Measurements from ENCODE around the gene ANK3. TPM values are rescaled to one million over a fixed set of nuclear protein-coding genes. Genes with fewer than 3 reads are reported as not detected.

Gene ANK3
- total RNA-seq, 2 experiments from 2014 or later, result 60.5 to 61.9 TPM

GRCh38 chr10:60123172-60123571 lies 266.5 kb downstream of the ANK3 start:
- no peak overlapping the region for H3K4me3 ChIP-seq (ENCODE audit: low read length)
- H3K27me3 ChIP-seq (ENCODE audit: control insufficient read depth in 1 of 2, insufficient read depth in 2 of 2, low read length in 2 of 2), result no peaks in the 10 kb centered on the region
- no peaks in the 10 kb centered on the region for H3K4me1 Mint-ChIP-seq (ENCODE audit: low read depth)
- intact Hi-C loops (cut with DNase I, micrococcal nuclease), result no loop called here
- no peaks in the 10 kb centered on the region for H3K4me1 ChIP-seq (ENCODE audit: insufficient read depth, low read length)
- no peak overlapping the region for H3K27ac Mint-ChIP-seq
- no peak for ATAC-seq (ENCODE audit: poor library complexity)
- no peak overlapping the region for H3K4me3 Mint-ChIP-seq
- H3K9me3 ChIP-seq (ENCODE audit: control insufficient read depth in 1 of 2, insufficient read depth in 1 of 2, low read length in 2 of 2), result peaks cover 0 to 4% of the 10 kb centered on the region in 2 experiments
- TF ChIP-seq, protein P1, sequence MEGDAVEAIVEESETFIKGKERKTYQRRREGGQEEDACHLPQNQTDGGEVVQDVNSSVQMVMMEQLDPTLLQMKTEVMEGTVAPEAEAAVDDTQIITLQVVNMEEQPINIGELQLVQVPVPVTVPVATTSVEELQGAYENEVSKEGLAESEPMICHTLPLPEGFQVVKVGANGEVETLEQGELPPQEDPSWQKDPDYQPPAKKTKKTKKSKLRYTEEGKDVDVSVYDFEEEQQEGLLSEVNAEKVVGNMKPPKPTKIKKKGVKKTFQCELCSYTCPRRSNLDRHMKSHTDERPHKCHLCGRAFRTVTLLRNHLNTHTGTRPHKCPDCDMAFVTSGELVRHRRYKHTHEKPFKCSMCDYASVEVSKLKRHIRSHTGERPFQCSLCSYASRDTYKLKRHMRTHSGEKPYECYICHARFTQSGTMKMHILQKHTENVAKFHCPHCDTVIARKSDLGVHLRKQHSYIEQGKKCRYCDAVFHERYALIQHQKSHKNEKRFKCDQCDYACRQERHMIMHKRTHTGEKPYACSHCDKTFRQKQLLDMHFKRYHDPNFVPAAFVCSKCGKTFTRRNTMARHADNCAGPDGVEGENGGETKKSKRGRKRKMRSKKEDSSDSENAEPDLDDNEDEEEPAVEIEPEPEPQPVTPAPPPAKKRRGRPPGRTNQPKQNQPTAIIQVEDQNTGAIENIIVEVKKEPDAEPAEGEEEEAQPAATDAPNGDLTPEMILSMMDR (IDR thresholded peaks at IDR 0.05), result no peak
- H3K27ac ChIP-seq (ENCODE audit: low read depth in 1 of 2, low read length in 2 of 2), result no peak overlapping the region
- no peaks in the 10 kb centered on the region for H3K27me3 Mint-ChIP-seq
- ChIA-PET POLR2A (no interaction called here), CTCF (no interaction called here)
- H3K9me3 Mint-ChIP-seq, result no peaks in the 10 kb centered on the region
- H3K36me3 ChIP-seq (ENCODE audit: insufficient read depth, low read length), result no peaks in the 10 kb centered on the region
- DNase-seq, result no peak
- H3K36me3 Mint-ChIP-seq (ENCODE audit: low read depth), result peaks cover 34% of the 10 kb centered on the region

GRCh38 chr10:60122190-60122589 lies 267.5 kb downstream of the ANK3 start:
- Histone ChIP-seq H3K27ac (ENCODE audit: low read depth in 1 of 2, low read length in 2 of 2) (no peak overlapping the region), H3K4me1 (ENCODE audit: insufficient read depth, low read length) (no peaks in the 10 kb centered on the region), H3K9me3 (ENCODE audit: control insufficient read depth in 1 of 2, insufficient read depth in 1 of 2, low read length in 2 of 2) (peaks cover 0 to 4% of the 10 kb centered on the region in 2 experiments), H3K27me3 (ENCODE audit: control insufficient read depth in 1 of 2, insufficient read depth in 2 of 2, low read length in 2 of 2) (no peaks in the 10 kb centered on the region), H3K36me3 (ENCODE audit: insufficient read depth, low read length) (no peaks in the 10 kb centered on the region), H3K4me3 (ENCODE audit: low read length) (no peak overlapping the region)
- Mint-ChIP-seq H3K4me3 (no peak overlapping the region), H3K36me3 (ENCODE audit: low read depth) (peaks cover 28% of the 10 kb centered on the region), H3K27ac (no peak overlapping the region), H3K9me3 (no peaks in the 10 kb centered on the region), H3K27me3 (no peaks in the 10 kb centered on the region), H3K4me1 (ENCODE audit: low read depth) (no peaks in the 10 kb centered on the region)
- ChIA-PET POLR2A (no interaction called here), CTCF (no interaction called here)
- ATAC-seq (ENCODE audit: poor library complexity) (no peak), DNase-seq (no peak)
- TF ChIP-seq, protein P1 (IDR thresholded peaks at IDR 0.05), result no peak
- intact Hi-C loops (cut with DNase I, micrococcal nuclease), result no loop called here

- Mint-ChIP-seq H3K27me3 (no peaks in the 10 kb centered on the region), H3K4me3 (no peak overlapping the region), H3K36me3 (ENCODE audit: low read depth) (peaks cover 19% of the 10 kb centered on the region), H3K27ac (no peak overlapping the region), H3K4me1 (ENCODE audit: low read depth) (no peaks in the 10 kb centered on the region), H3K9me3 (no peaks in the 10 kb centered on the region)
- peak; percentile 68 for ATAC-seq (ENCODE audit: poor library complexity)
- intact Hi-C loops (cut with DNase I, micrococcal nuclease), result loop anchor here (1.0 to 10.0 kb wide), 2 partner anchors 320 to 849 kb away; no protein-coding TSS in a partner anchor
- no peak overlapping the region for H3K27ac ChIP-seq (ENCODE audit: low read depth in 1 of 2, low read length in 2 of 2)
- H3K4me3 ChIP-seq (ENCODE audit: low read length), result no peak overlapping the region
- H3K9me3 ChIP-seq (ENCODE audit: control insufficient read depth in 1 of 2, insufficient read depth in 1 of 2, low read length in 2 of 2), result peaks cover 0 to 4% of the 10 kb centered on the region in 2 experiments
- no peaks in the 10 kb centered on the region for H3K4me1 ChIP-seq (ENCODE audit: insufficient read depth, low read length)
- TF ChIP-seq, protein P1 (IDR thresholded peaks at IDR 0.05), result peak; percentile 36
- POLR2A ChIA-PET, result no interaction called here
- H3K27me3 ChIP-seq (ENCODE audit: control insufficient read depth in 1 of 2, insufficient read depth in 2 of 2, low read length in 2 of 2), result no peaks in the 10 kb centered on the region
- no peaks in the 10 kb centered on the region for H3K36me3 ChIP-seq (ENCODE audit: insufficient read depth, low read length)
- CTCF ChIA-PET, result no interaction called here
- DNase-seq, result peak in 4 of 14 experiments; percentile 4 to 51 (median 38)
Measured at GRCh38 chr10:60114765-60115586, 274.7 kb downstream of the ANK3 start.
